Liver (tissue), 9 donors: ENCODE results near the gene TMEM63A. TPM values are rescaled to one million over a fixed set of nuclear protein-coding genes. Genes with fewer than 3 reads are reported as not detected.
A peak's percentile ranks its signal among the peaks of the same experiment; 100 is the strongest.

Source experiments
- DNase-seq: peaks from one replicate; pipeline ENCODE4 v3.0.0-alpha.2; 2017; ENCODE audit warnings: low spot score
- H3K27ac ChIP-seq, 2 donors: one replicate each; pipeline ENCODE4 v1.7.0; 2013; ENCODE audit warnings: inconsistent platforms in 2 of 2, low read length in 2 of 2, control low read depth in 1 of 2, low read depth in 1 of 2, mild to moderate bottlenecking in 1 of 2
- H3K27me3 ChIP-seq, 4 donors: one replicate each; pipeline versions ENCODE4 v1.6.1 to v1.7.0; 2013; ENCODE audit warnings: low read length in 3 of 4, inconsistent platforms in 1 of 4, mild to moderate bottlenecking in 1 of 4, moderate library complexity in 1 of 4; ENCODE audit not compliant: control insufficient read depth in 4 of 4, insufficient read depth in 4 of 4
- H3K36me3 ChIP-seq, 4 donors: one replicate each; pipeline versions ENCODE4 v1.6.1 to v1.7.0; 2013; ENCODE audit warnings: low read length in 3 of 4, mild to moderate bottlenecking in 3 of 4, low read depth in 1 of 4, moderate library complexity in 1 of 4; ENCODE audit not compliant: control insufficient read depth in 4 of 4, insufficient read depth in 3 of 4
- H3K4me1 ChIP-seq, 4 donors: one replicate each; pipeline versions ENCODE4 v1.6.1 to v1.7.0; 2013; ENCODE audit warnings: low read length in 3 of 4, mild to moderate bottlenecking in 3 of 4, moderate library complexity in 1 of 4; ENCODE audit not compliant: control insufficient read depth in 4 of 4, insufficient read depth in 4 of 4
- H3K4me3 ChIP-seq, 3 donors: one replicate each; pipeline versions ENCODE4 v1.6.1 to v1.7.0; 2013; ENCODE audit warnings: low read length in 3 of 3, control low read depth in 1 of 3, low read depth in 1 of 3, mild to moderate bottlenecking in 1 of 3
- H3K9ac ChIP-seq, 2 donors: one replicate each; pipeline ENCODE4 v1.7.0; 2013; ENCODE audit warnings: low read length in 2 of 2, mild to moderate bottlenecking in 2 of 2, moderate library complexity in 2 of 2, control low read depth in 1 of 2, low read depth in 1 of 2
- H3K9me3 ChIP-seq, 4 donors: one replicate each; pipeline versions ENCODE4 v1.6.1 to v1.7.0; 2013; ENCODE audit warnings: low read length in 3 of 4; ENCODE audit not compliant: control insufficient read depth in 4 of 4
- EGR1 ChIP-seq, 2 donors: IDR thresholded peaks; 2 replicates each; pipeline ENCODE4 v1.6.1; 2016 to 2018; ENCODE audit warnings: antibody characterized with exemption in 2 of 2, low read depth in 2 of 2
- FOXA1 ChIP-seq: IDR thresholded peaks from 2 replicates; pipeline ENCODE4 v1.6.1; 2016; ENCODE audit warnings: antibody characterized with exemption
- FOXA2 ChIP-seq: IDR thresholded peaks from 2 replicates; pipeline ENCODE4 v1.6.1; 2016; ENCODE audit warnings: antibody characterized with exemption
- GABPA ChIP-seq, 2 donors: IDR thresholded peaks in 1 of 2; conservative IDR thresholded peaks in 1 of 2; 2 replicates each; pipeline ENCODE4 v1.6.1; 2016; ENCODE audit warnings: antibody characterized with exemption in 2 of 2, mild to moderate bottlenecking in 1 of 2, moderate library complexity in 1 of 2
- HNF4A ChIP-seq, 2 donors: conservative IDR thresholded peaks; 2 replicates each; pipeline ENCODE4 v1.6.1; 2016; ENCODE audit warnings: antibody characterized with exemption in 2 of 2, mild to moderate bottlenecking in 2 of 2
- HNF4G ChIP-seq: IDR thresholded peaks from 2 replicates; pipeline ENCODE4 v1.6.1; 2016; ENCODE audit warnings: antibody characterized with exemption
- JUND ChIP-seq, 2 donors: IDR thresholded peaks; 2 replicates each; pipeline ENCODE4 v1.6.1; 2016; ENCODE audit warnings: antibody characterized with exemption in 2 of 2
- NR2F2 ChIP-seq: IDR thresholded peaks from 2 replicates; pipeline ENCODE4 v1.6.1; 2016; ENCODE audit warnings: antibody characterized with exemption
- RAD21 ChIP-seq, 2 donors: IDR thresholded peaks; 2 replicates each; pipeline ENCODE4 v1.6.1; 2016; ENCODE audit warnings: antibody characterized with exemption in 2 of 2, mild to moderate bottlenecking in 2 of 2
- RXRA ChIP-seq, 2 donors: IDR thresholded peaks; 2 replicates each; pipeline ENCODE4 v1.6.1; 2017 to 2018; ENCODE audit warnings: antibody characterized with exemption in 2 of 2, mild to moderate bottlenecking in 1 of 2
- SP1 ChIP-seq: IDR thresholded peaks from 2 replicates; pipeline ENCODE4 v1.6.1; 2018; ENCODE audit warnings: antibody characterized with exemption, mild to moderate bottlenecking
- TAF1 ChIP-seq: conservative IDR thresholded peaks from 2 replicates; pipeline ENCODE4 v1.6.1; 2016; ENCODE audit warnings: antibody characterized with exemption, mild to moderate bottlenecking
- YY1 ChIP-seq: IDR thresholded peaks from 2 replicates; pipeline ENCODE4 v1.6.1; 2016; ENCODE audit warnings: antibody characterized with exemption, mild to moderate bottlenecking
- WGBS: extraction: QIAGEN DNeasy Blood & Tissue Kit; methylation state at CpG from one replicate; pipeline ENCODE4 v1.1.7; 2013; 5-methylcytosine and 5-hydroxymethylcytosine counted together
- polyA plus RNA-seq, 2 donors: library from polyadenylated mRNA; stranded (reverse) in 1 of 2; unstranded in 1 of 2; fragments of 200-250 nt in 1 of 2; fragments of >200 nt in 1 of 2; fragmentation: Nextera tagmentation in 1 of 2; extraction: Ambion mirVana in 1 of 2; gene quantifications; one replicate each; pipeline versions ENCODE4 v1.2.1 to v1.2.3, GENCODE V29; 2013 to 2015
- total RNA-seq, 2 donors: library from RNA; depleted of rRNA; stranded (reverse); fragments of >200 nt; gene quantifications; one replicate each; pipeline ENCODE4 v1.2.3, GENCODE V29; 2014
- TF ChIP-seq, protein P1 (sequence below): IDR thresholded peaks from 2 replicates; pipeline ENCODE4 v1.6.1; 2016; ENCODE audit warnings: antibody characterized with exemption
- TF ChIP-seq, protein P2 (sequence below): fragments of 150-350 bp; IDR thresholded peaks from 2 replicates; pipeline ENCODE4 v1.5.1; 2017; ENCODE audit warnings: improper control_type of control experiment, low read depth, low read length; ENCODE audit not compliant: missing input control
- TF ChIP-seq, protein P3 (sequence below): IDR thresholded peaks from 2 replicates; pipeline ENCODE4 v1.6.1; 2016; ENCODE audit warnings: antibody characterized with exemption
- TF ChIP-seq, protein P4 (sequence below): IDR thresholded peaks from 2 replicates; pipeline ENCODE4 v1.6.1; 2016; ENCODE audit warnings: antibody characterized with exemption, mild to moderate bottlenecking
- TF ChIP-seq, protein P5 (sequence below): IDR thresholded peaks from 2 replicates; pipeline ENCODE4 v1.6.1; 2016; ENCODE audit warnings: antibody characterized with exemption
- donor health status: healthy.
- donor health status: healthy.
- donor health status: healthy.
- donor health status: healthy.
- donor health status: healthy.

Gene TMEM63A
- total and polyA plus RNA-seq, 4 donors, result 9.6 to 54.0 (median 11.6) TPM

DNA sequence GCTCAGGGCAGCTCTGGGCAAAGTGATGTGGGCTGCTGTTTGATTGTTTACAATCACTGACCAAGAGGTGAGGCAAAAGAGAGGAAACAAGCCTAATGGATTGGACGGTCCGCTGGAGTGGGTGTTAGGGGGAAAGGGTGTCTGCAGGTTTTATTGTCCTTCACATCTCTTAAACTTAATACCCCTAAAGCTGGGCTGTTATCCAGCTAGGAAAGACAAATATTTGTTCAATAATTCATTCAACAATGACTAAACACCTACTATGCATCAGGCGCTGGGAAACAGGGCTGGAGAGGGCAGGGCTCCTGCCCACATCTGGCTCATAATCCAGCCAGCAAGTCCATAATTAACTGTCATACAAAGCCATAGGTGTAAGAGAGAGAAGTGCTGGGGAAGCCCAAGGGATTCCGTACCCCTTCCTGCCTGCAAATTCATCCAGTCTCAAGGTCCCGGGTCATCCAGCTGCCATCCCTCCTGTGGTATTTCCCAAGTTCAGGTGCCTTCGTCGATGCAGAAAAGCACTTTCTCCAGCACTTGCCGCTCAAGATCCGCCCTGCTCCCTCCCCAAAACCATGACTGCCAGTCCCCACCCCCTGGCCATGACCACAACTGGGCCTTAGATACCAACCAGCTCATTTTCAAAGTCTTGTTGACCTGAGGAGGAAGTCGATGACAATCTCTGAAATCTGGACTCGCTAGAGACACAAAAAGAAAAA is 10.7 kb downstream of the TMEM63A start:
- no peak overlapping the region for H3K4me3 ChIP-seq
- H3K27me3 ChIP-seq, result no peaks in the 10 kb centered on the region
- no peak for DNase-seq
- no peak overlapping the region for H3K9ac ChIP-seq
- peaks cover 7 to 73% (median 51%) of the 10 kb centered on the region in 4 donors for H3K36me3 ChIP-seq
- WGBS, result 73% methylated on average over 11 of the region's 11 CpGs
- H3K4me1 ChIP-seq, result no peaks in the 10 kb centered on the region
- no peak for TF ChIP-seq JUND (IDR thresholded peaks at IDR 0.05)
- no peak for TF ChIP-seq FOXA1
- TF ChIP-seq, protein P1, sequence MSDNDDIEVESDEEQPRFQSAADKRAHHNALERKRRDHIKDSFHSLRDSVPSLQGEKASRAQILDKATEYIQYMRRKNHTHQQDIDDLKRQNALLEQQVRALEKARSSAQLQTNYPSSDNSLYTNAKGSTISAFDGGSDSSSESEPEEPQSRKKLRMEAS, result no peak
- no peak for TF ChIP-seq FOXA2
- no peak for TF ChIP-seq SP1
- no peak for TF ChIP-seq EGR1 (IDR thresholded peaks at IDR 0.05; ENCODE audit: low read depth in 2 of 2)
- TF ChIP-seq, protein P2, sequence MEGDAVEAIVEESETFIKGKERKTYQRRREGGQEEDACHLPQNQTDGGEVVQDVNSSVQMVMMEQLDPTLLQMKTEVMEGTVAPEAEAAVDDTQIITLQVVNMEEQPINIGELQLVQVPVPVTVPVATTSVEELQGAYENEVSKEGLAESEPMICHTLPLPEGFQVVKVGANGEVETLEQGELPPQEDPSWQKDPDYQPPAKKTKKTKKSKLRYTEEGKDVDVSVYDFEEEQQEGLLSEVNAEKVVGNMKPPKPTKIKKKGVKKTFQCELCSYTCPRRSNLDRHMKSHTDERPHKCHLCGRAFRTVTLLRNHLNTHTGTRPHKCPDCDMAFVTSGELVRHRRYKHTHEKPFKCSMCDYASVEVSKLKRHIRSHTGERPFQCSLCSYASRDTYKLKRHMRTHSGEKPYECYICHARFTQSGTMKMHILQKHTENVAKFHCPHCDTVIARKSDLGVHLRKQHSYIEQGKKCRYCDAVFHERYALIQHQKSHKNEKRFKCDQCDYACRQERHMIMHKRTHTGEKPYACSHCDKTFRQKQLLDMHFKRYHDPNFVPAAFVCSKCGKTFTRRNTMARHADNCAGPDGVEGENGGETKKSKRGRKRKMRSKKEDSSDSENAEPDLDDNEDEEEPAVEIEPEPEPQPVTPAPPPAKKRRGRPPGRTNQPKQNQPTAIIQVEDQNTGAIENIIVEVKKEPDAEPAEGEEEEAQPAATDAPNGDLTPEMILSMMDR, result no peak
- TF ChIP-seq, protein P3, sequence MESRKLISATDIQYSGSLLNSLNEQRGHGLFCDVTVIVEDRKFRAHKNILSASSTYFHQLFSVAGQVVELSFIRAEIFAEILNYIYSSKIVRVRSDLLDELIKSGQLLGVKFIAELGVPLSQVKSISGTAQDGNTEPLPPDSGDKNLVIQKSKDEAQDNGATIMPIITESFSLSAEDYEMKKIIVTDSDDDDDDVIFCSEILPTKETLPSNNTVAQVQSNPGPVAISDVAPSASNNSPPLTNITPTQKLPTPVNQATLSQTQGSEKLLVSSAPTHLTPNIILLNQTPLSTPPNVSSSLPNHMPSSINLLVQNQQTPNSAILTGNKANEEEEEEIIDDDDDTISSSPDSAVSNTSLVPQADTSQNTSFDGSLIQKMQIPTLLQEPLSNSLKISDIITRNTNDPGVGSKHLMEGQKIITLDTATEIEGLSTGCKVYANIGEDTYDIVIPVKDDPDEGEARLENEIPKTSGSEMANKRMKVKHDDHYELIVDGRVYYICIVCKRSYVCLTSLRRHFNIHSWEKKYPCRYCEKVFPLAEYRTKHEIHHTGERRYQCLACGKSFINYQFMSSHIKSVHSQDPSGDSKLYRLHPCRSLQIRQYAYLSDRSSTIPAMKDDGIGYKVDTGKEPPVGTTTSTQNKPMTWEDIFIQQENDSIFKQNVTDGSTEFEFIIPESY, result no peak
- TF ChIP-seq, protein P4, sequence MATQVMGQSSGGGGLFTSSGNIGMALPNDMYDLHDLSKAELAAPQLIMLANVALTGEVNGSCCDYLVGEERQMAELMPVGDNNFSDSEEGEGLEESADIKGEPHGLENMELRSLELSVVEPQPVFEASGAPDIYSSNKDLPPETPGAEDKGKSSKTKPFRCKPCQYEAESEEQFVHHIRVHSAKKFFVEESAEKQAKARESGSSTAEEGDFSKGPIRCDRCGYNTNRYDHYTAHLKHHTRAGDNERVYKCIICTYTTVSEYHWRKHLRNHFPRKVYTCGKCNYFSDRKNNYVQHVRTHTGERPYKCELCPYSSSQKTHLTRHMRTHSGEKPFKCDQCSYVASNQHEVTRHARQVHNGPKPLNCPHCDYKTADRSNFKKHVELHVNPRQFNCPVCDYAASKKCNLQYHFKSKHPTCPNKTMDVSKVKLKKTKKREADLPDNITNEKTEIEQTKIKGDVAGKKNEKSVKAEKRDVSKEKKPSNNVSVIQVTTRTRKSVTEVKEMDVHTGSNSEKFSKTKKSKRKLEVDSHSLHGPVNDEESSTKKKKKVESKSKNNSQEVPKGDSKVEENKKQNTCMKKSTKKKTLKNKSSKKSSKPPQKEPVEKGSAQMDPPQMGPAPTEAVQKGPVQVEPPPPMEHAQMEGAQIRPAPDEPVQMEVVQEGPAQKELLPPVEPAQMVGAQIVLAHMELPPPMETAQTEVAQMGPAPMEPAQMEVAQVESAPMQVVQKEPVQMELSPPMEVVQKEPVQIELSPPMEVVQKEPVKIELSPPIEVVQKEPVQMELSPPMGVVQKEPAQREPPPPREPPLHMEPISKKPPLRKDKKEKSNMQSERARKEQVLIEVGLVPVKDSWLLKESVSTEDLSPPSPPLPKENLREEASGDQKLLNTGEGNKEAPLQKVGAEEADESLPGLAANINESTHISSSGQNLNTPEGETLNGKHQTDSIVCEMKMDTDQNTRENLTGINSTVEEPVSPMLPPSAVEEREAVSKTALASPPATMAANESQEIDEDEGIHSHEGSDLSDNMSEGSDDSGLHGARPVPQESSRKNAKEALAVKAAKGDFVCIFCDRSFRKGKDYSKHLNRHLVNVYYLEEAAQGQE, result no peak
- TF ChIP-seq, protein P5, sequence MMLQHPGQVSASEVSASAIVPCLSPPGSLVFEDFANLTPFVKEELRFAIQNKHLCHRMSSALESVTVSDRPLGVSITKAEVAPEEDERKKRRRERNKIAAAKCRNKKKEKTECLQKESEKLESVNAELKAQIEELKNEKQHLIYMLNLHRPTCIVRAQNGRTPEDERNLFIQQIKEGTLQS, result no peak
- peak in 1 of 2 donors; percentile 30 for TF ChIP-seq RXRA (IDR thresholded peaks at IDR 0.05)
- peak in 1 of 2 donors; percentile 21 for TF ChIP-seq HNF4A (conservative IDR thresholded peaks at IDR 0.05)
- no peak for TF ChIP-seq HNF4G
- no peak for TF ChIP-seq RAD21 (IDR thresholded peaks at IDR 0.05)
- H3K27ac ChIP-seq, result no peak overlapping the region
- no peaks in the 10 kb centered on the region for H3K9me3 ChIP-seq

DNA sequence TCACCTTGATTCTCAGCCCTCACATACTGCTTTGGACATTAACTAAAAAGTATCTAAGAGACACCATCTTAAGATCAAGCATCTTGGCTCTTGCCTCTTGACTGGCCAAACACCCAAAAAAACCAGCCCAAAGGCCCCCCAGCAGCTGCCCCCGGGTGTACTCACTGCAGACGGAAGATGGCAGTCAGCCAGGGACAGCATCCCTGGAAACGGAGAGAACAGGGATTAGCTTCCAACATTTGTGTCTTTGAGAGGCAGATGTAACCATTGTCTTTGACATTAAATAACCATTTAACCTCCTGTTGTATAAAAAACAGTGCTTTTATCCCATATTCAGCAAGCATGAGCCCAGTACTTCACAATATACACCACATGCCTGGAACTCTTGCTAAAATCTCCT is 11.3 kb downstream of the TMEM63A start:
- WGBS, result 71% methylated on average over 3 of the region's 3 CpGs
- Histone ChIP-seq H3K36me3 (peaks cover 7 to 76% (median 55%) of the 10 kb centered on the region in 4 donors), H3K4me3 (no peak overlapping the region), H3K4me1 (no peaks in the 10 kb centered on the region), H3K27ac (no peak overlapping the region), H3K27me3 (no peaks in the 10 kb centered on the region), H3K9ac (no peak overlapping the region), H3K9me3 (no peaks in the 10 kb centered on the region)
- DNase-seq, result no peak
- TF ChIP-seq, protein P3, result no peak
- TF ChIP-seq YY1 (no peak), FOXA1 (no peak), RAD21 (IDR thresholded peaks at IDR 0.05) (no peak), RXRA (IDR thresholded peaks at IDR 0.05) (no peak), TAF1 (no peak), FOXA2 (no peak), GABPA (IDR thresholded peaks at IDR 0.05 in 1 of 2, conservative IDR thresholded peaks at IDR 0.05 in 1 of 2) (no peak), HNF4G (no peak), SP1 (no peak), EGR1 (IDR thresholded peaks at IDR 0.05; ENCODE audit: low read depth in 2 of 2) (no peak), NR2F2 (no peak)
- TF ChIP-seq, protein P5, result no peak
- TF ChIP-seq, protein P1, result no peak
